GM19395 (cell line): Measurements from ENCODE around the gene CACFD1.
A peak's percentile ranks its signal among the peaks of the same experiment; 100 is the strongest.
"Not testable (repeated sequence)": the region's sequence is repeated elsewhere in the genome, so short reads cannot be mapped to it uniquely, and the experiment has no call there.

ENCODE experiments used
- ATAC-seq: cut with Tn5 transposase; IDR thresholded peaks from one replicate; pipeline ENCODE4 v1.9.1; 2021; ENCODE audit warnings: mild to moderate bottlenecking, moderate library complexity; ENCODE audit not compliant: unreplicated experiment

Gene CACFD1

GRCh38 chr9:133439337-133439736, 20.4 kb upstream of the CACFD1 start:
- ATAC-seq: no peak

- peak; percentile 60 for ATAC-seq
Observed at GRCh38 chr9:133440874-133441273, 18.9 kb upstream of the CACFD1 start.

- no peak for ATAC-seq
Observed at GRCh38 chr9:133441571-133441970, 18.2 kb upstream of the CACFD1 start.

GRCh38 chr9:133443248-133443647, 16.5 kb upstream of the CACFD1 start:
- no peak for ATAC-seq

- ATAC-seq: no peak
Observed at GRCh38 chr9:133443982-133444381, 15.8 kb upstream of the CACFD1 start.

GRCh38 chr9:133445293-133445969, 14.3 kb upstream of the CACFD1 start:
- no peak for ATAC-seq

- no peak for ATAC-seq
Observed at GRCh38 chr9:133448487-133448972, 11.2 kb upstream of the CACFD1 start.

GRCh38 chr9:133449760-133450159, 10.0 kb upstream of the CACFD1 start:
- no peak for ATAC-seq

- ATAC-seq: not testable (repeated sequence)
Observed at GRCh38 chr9:133451865-133452264, 7.9 kb upstream of the CACFD1 start.

- no peak for ATAC-seq
Observed at GRCh38 chr9:133452562-133452961, 7.2 kb upstream of the CACFD1 start.

GRCh38 chr9:133453651-133454050, 6.1 kb upstream of the CACFD1 start:
- no peak for ATAC-seq

- ATAC-seq: no peak
Observed at GRCh38 chr9:133454325-133454724, 5.5 kb upstream of the CACFD1 start.

GRCh38 chr9:133454943-133455673, 4.7 kb upstream of the CACFD1 start:
- ATAC-seq: no peak

GRCh38 chr9:133455936-133456335, 3.8 kb upstream of the CACFD1 start:
- ATAC-seq: no peak

- ATAC-seq: no peak
Observed at GRCh38 chr9:133456409-133456808, 3.4 kb upstream of the CACFD1 start.

GRCh38 chr9:133457233-133457632, 2.5 kb upstream of the CACFD1 start:
- no peak for ATAC-seq

GRCh38 chr9:133457748-133458147, 2.0 kb upstream of the CACFD1 start:
- ATAC-seq: no peak

- ATAC-seq: no peak
Observed at GRCh38 chr9:133458643-133459312, 1.0 kb upstream of the CACFD1 start.

GRCh38 chr9:133460405-133461175, 812 bp downstream of the CACFD1 start:
- peak; percentile 35 for ATAC-seq

- ATAC-seq: no peak
Observed at GRCh38 chr9:133461975-133462374, 2.2 kb downstream of the CACFD1 start.

- ATAC-seq: no peak
Observed at GRCh38 chr9:133463234-133463863, 3.6 kb downstream of the CACFD1 start.
